Panc1 (cell line): ENCODE measurements around the gene SLC1A2. TPM values are rescaled to one million over a fixed set of nuclear protein-coding genes. Genes with fewer than 3 reads are reported as not detected.

Source experiments
- ATAC-seq: fragments of 200-7000 bp; cut with Tn5 transposase; 2 replicates; pipeline ENCODE4 v1.9.1; 2020; ENCODE audit warnings: mild to moderate bottlenecking, moderate library complexity
- BruUV-seq: library from RNA; stranded (reverse); fragments of 400-500 nt; replicated peaks from 2 replicates; lab custom pipeline; 2021; lab: Mats Ljungman, UMichigan
- CTCF ChIA-PET: fragments of 300-600 bp; sonication (Branson Sonifier 250); formaldehyde crosslinking; loops from one replicate; lab custom pipeline; 2022; ENCODE audit warnings: antibody characterized with exemption; lab: Charles Lee
- POLR2A ChIA-PET: fragments of 300-600 bp; sonication (Branson Sonifier 250); formaldehyde crosslinking; loops from one replicate; lab custom pipeline; 2022; ENCODE audit warnings: antibody characterized with exemption; lab: Charles Lee
- DNase-seq: peaks from one replicate; pipeline ENCODE4 v3.0.0-alpha.2; 2010; ENCODE audit warnings: low read depth, low spot score
- H3K27ac ChIP-seq: 2 replicates; pipeline ENCODE4 v1.5.1; 2011; ENCODE audit warnings: mild to moderate bottlenecking, low read length, inconsistent platforms
- H3K27me3 ChIP-seq: fragments of 200-500 bp; sonication (Bioruptor generic); 2 replicates; pipeline ENCODE4 v1.6.0; 2014; ENCODE audit warnings: low read length, inconsistent platforms; ENCODE audit not compliant: control insufficient read depth, insufficient read depth
- H3K36me3 ChIP-seq: fragments of 200-500 bp; sonication (Bioruptor generic); 2 replicates; pipeline ENCODE4 v1.5.1; 2014; ENCODE audit warnings: inconsistent platforms, mild to moderate bottlenecking, low read length, moderate library complexity; ENCODE audit not compliant: control insufficient read depth, insufficient read depth
- H3K4me1 ChIP-seq: 2 replicates; pipeline ENCODE4 v1.5.1; 2011; ENCODE audit warnings: inconsistent platforms, mild to moderate bottlenecking, low read length, moderate library complexity; ENCODE audit not compliant: control insufficient read depth, insufficient read depth
- H3K4me3 ChIP-seq, 2 experiments: 2 replicates each; pipeline ENCODE4 v1.5.1; 2011 to 2012; ENCODE audit warnings: low read depth in 2 of 2, low read length in 2 of 2, mild to moderate bottlenecking in 2 of 2, inconsistent platforms in 1 of 2, moderate library complexity in 1 of 2
- H3K9me3 ChIP-seq: fragments of 200-500 bp; sonication (Bioruptor generic); 2 replicates; pipeline ENCODE4 v1.5.1; 2014; ENCODE audit warnings: low read depth, mild to moderate bottlenecking, inconsistent platforms, low read length, moderate library complexity; ENCODE audit not compliant: control insufficient read depth, insufficient read depth
- POLR2AphosphoS5 ChIP-seq: IDR thresholded peaks from 2 replicates; pipeline ENCODE4 v1.6.1; 2012; ENCODE audit warnings: mild to moderate bottlenecking, low read depth, low read length, moderate library complexity
- SIN3A ChIP-seq: IDR thresholded peaks from 2 replicates; pipeline ENCODE4 v1.6.1; 2012; ENCODE audit warnings: low read depth, mild to moderate bottlenecking, low read length, moderate library complexity, borderline replicate concordance; ENCODE audit not compliant: insufficient read depth
- TCF7L2 ChIP-seq: IDR thresholded peaks from 2 replicates; pipeline ENCODE4 v1.6.1; 2011; ENCODE audit warnings: mild to moderate bottlenecking, low read depth, low read length, inconsistent platforms
- in situ Hi-C: cut with HindIII; loops from 2 replicates; pipeline ENCODE4 v1.10.0; 2016; ENCODE audit warnings: low sequenced_read_pairs, low pct_unique_long_range_greater_than_20kb
- intact Hi-C: fragments of 100-400 bp; cut with micrococcal nuclease; formaldehyde crosslinking; loops from one replicate; pipeline ENCODE4 v1.10.0; 2022; ENCODE audit not compliant: unreplicated experiment
- total RNA-seq: library from RNA; stranded (reverse); gene quantifications from one replicate; pipeline ENCODE4 v1.2.1, GENCODE V29; 2021; ENCODE audit not compliant: unreplicated experiment
- TF ChIP-seq, protein P1 (sequence below), 2 experiments: IDR thresholded peaks; 2 replicates each; pipeline ENCODE4 v1.6.1; 2011 to 2012; ENCODE audit warnings: low read depth in 2 of 2, control low read depth in 1 of 2, low read length in 1 of 2, mild to moderate bottlenecking in 1 of 2, moderate library complexity in 1 of 2; ENCODE audit not compliant: insufficient read depth in 1 of 2
- TF ChIP-seq, protein P2 (sequence below): fragments of 450-650 bp; IDR thresholded peaks from 2 replicates; pipeline ENCODE4 v1.5.1; 2017; ENCODE audit warnings: mild to moderate bottlenecking

Gene SLC1A2
- total RNA-seq, 1 experiment from 2014 or later: 0.21 TPM

DNA sequence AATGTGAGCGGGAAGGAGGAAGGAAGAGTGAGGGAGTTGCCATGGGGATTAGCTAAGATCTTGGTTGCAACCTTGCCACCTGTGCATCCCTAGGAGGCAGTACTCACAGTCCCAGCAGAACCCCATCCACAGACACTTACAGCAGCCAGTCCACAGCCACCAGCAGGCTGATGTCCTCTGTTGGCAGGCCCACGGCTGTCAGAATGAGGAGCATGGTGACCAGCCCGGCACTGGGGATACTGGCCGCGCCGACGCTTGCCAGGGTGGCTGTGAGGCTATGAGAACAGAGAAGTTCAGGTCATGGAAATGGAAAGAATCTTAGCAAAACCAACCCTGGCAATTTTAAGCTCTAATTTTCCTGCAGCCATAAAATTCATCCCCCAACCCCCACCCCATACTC, 138.6 kb downstream of the SLC1A2 start:
- Histone ChIP-seq H3K9me3 (no peaks in the 10 kb centered on the region), H3K27ac (no peak overlapping the region), H3K4me3 (no peak overlapping the region), H3K36me3 (no peaks in the 10 kb centered on the region), H3K27me3 (no peaks in the 10 kb centered on the region), H3K4me1 (0 out of 2 replicates have a peak, but pooled peaks cover 2% of the 10 kb centered on the region)
- DNase-seq (no peak), ATAC-seq (no peak)
- CTCF ChIA-PET: no interaction called here
- POLR2A ChIA-PET: no interaction called here
- BruUV-seq: no TSS peak
- intact Hi-C loops: no loop called here
- TF ChIP-seq, protein P1, sequence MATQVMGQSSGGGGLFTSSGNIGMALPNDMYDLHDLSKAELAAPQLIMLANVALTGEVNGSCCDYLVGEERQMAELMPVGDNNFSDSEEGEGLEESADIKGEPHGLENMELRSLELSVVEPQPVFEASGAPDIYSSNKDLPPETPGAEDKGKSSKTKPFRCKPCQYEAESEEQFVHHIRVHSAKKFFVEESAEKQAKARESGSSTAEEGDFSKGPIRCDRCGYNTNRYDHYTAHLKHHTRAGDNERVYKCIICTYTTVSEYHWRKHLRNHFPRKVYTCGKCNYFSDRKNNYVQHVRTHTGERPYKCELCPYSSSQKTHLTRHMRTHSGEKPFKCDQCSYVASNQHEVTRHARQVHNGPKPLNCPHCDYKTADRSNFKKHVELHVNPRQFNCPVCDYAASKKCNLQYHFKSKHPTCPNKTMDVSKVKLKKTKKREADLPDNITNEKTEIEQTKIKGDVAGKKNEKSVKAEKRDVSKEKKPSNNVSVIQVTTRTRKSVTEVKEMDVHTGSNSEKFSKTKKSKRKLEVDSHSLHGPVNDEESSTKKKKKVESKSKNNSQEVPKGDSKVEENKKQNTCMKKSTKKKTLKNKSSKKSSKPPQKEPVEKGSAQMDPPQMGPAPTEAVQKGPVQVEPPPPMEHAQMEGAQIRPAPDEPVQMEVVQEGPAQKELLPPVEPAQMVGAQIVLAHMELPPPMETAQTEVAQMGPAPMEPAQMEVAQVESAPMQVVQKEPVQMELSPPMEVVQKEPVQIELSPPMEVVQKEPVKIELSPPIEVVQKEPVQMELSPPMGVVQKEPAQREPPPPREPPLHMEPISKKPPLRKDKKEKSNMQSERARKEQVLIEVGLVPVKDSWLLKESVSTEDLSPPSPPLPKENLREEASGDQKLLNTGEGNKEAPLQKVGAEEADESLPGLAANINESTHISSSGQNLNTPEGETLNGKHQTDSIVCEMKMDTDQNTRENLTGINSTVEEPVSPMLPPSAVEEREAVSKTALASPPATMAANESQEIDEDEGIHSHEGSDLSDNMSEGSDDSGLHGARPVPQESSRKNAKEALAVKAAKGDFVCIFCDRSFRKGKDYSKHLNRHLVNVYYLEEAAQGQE (IDR thresholded peaks at IDR 0.05; ENCODE audit: insufficient read depth in 1 of 2, low read depth in 2 of 2, low read length in 1 of 2): no peak
- no peak for TF ChIP-seq SIN3A
- no peak for TF ChIP-seq TCF7L2
- TF ChIP-seq POLR2AphosphoS5: no peak
- TF ChIP-seq, protein P2, sequence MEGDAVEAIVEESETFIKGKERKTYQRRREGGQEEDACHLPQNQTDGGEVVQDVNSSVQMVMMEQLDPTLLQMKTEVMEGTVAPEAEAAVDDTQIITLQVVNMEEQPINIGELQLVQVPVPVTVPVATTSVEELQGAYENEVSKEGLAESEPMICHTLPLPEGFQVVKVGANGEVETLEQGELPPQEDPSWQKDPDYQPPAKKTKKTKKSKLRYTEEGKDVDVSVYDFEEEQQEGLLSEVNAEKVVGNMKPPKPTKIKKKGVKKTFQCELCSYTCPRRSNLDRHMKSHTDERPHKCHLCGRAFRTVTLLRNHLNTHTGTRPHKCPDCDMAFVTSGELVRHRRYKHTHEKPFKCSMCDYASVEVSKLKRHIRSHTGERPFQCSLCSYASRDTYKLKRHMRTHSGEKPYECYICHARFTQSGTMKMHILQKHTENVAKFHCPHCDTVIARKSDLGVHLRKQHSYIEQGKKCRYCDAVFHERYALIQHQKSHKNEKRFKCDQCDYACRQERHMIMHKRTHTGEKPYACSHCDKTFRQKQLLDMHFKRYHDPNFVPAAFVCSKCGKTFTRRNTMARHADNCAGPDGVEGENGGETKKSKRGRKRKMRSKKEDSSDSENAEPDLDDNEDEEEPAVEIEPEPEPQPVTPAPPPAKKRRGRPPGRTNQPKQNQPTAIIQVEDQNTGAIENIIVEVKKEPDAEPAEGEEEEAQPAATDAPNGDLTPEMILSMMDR: no peak
- in situ Hi-C loops: no loop called here

DNA sequence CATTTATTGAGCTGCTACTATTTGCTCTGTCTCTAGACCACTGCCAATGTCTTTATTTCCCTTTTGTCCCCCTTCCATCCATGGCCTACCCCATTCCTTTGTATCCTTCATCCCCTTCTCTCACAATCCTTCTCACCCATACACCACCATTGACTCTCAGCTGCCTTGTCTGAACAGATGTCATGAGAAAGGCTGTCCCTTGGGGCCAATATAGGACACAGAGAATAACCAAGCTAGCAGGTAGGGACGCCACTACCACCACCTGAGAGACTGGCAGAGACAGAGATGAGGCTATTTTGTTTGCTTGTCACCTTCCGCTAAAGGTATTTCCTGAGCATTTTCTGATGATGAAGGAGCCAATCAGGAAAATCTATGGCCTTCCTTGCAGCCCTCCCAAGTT, 141.5 kb downstream of the SLC1A2 start:
- Histone ChIP-seq H3K27ac (no peak overlapping the region), H3K4me3 (no peak overlapping the region), H3K36me3 (no peaks in the 10 kb centered on the region), H3K27me3 (no peaks in the 10 kb centered on the region), H3K4me1 (peaks cover 12% of the 10 kb centered on the region), H3K9me3 (no peaks in the 10 kb centered on the region)
- ATAC-seq (no peak), DNase-seq (no peak)
- CTCF ChIA-PET: no interaction called here
- intact Hi-C loops: no loop called here
- no peak for TF ChIP-seq SIN3A
- TF ChIP-seq, protein P2: no peak
- in situ Hi-C loops: no loop called here
- POLR2A ChIA-PET: no interaction called here
- no TSS peak for BruUV-seq
